Transverse colon (tissue), 4 donors: Measurements from ENCODE around the gene TMEM117.
A peak's percentile ranks its signal among the peaks of the same experiment; 100 is the strongest.

ENCODE experiments used
- EP300 ChIP-seq: sonication (generic); formaldehyde crosslinking; IDR thresholded peaks from one replicate; pipeline ENCODE4 v1.6.1; 2017; ENCODE audit warnings: antibody characterized with exemption, low read depth
- POLR2A ChIP-seq: fragments of 450-650 bp; IDR thresholded peaks from one replicate; pipeline ENCODE4 v1.6.1; 2016; ENCODE audit warnings: antibody characterized with exemption, mild to moderate bottlenecking, moderate library complexity
- POLR2AphosphoS5 ChIP-seq, 3 donors: sonication (generic); formaldehyde crosslinking; IDR thresholded peaks; one replicate each; pipeline ENCODE4 v1.6.1; 2016; ENCODE audit warnings: antibody characterized with exemption in 3 of 3
- TF ChIP-seq, protein P1 (sequence below), 5 experiments: fragments of 200-600 bp in 3 of 5; fragments of 450-650 bp in 2 of 5; sonication (generic) in 3 of 5; IDR thresholded peaks; 1 replicate in 2 of 5; 2 replicates in 3 of 5; pipeline ENCODE4 v1.5.1; 2016 to 2017; ENCODE audit warnings: antibody characterized with exemption in 5 of 5, inconsistent platforms in 3 of 5, mild to moderate bottlenecking in 2 of 5, moderate library complexity in 1 of 5

DNA sequence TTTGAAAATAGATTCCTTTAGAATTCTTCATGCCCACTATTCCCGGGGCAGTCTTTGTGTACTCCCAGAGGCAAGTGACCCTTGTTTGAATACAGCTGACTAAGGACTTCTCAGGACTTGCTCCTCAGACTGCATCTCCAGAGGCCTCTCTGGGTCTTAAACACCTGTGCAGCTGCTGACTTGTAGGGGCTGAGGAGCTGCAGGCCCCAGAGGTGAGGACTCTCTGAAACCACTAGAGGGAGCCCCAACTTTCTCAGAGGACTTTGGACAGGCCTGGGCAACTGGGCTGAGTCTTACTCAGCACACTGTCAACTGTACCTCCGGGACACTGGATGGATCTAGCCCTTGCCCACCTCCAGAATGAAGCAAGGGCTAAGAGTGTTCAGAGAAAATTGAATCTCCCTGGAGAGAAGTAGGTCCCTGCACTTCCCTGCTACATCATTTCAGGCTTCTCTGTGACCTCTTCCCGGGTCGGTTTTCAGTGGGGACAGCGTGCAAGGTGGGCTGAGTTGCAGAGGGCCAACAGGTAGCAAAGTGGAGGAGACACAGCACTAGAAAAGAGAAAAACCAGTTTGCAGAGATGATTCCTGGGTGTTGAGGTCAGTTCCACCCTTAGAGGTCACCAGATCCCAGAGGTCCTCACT is 164.6 kb downstream of the TMEM117 start:
- TF ChIP-seq POLR2A (no peak), POLR2AphosphoS5 (IDR thresholded peaks at IDR 0.05) (no peak), EP300 (no peak)
- TF ChIP-seq, protein P1, sequence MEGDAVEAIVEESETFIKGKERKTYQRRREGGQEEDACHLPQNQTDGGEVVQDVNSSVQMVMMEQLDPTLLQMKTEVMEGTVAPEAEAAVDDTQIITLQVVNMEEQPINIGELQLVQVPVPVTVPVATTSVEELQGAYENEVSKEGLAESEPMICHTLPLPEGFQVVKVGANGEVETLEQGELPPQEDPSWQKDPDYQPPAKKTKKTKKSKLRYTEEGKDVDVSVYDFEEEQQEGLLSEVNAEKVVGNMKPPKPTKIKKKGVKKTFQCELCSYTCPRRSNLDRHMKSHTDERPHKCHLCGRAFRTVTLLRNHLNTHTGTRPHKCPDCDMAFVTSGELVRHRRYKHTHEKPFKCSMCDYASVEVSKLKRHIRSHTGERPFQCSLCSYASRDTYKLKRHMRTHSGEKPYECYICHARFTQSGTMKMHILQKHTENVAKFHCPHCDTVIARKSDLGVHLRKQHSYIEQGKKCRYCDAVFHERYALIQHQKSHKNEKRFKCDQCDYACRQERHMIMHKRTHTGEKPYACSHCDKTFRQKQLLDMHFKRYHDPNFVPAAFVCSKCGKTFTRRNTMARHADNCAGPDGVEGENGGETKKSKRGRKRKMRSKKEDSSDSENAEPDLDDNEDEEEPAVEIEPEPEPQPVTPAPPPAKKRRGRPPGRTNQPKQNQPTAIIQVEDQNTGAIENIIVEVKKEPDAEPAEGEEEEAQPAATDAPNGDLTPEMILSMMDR (IDR thresholded peaks at IDR 0.05): peak in 3 of 5 experiments; percentile 28 to 54 (median 44)
